HG02588 (cell line): Measurements from ENCODE around the gene ANP32E.
"Not testable (repeated sequence)": the region's sequence is repeated elsewhere in the genome, so short reads cannot be mapped to it uniquely, and the experiment has no call there.

ENCODE experiments used
- ATAC-seq: cut with Tn5 transposase; IDR thresholded peaks from one replicate; pipeline ENCODE4 v1.9.1; 2021; ENCODE audit warnings: mild to moderate bottlenecking, moderate library complexity; ENCODE audit not compliant: unreplicated experiment

Gene ANP32E

DNA sequence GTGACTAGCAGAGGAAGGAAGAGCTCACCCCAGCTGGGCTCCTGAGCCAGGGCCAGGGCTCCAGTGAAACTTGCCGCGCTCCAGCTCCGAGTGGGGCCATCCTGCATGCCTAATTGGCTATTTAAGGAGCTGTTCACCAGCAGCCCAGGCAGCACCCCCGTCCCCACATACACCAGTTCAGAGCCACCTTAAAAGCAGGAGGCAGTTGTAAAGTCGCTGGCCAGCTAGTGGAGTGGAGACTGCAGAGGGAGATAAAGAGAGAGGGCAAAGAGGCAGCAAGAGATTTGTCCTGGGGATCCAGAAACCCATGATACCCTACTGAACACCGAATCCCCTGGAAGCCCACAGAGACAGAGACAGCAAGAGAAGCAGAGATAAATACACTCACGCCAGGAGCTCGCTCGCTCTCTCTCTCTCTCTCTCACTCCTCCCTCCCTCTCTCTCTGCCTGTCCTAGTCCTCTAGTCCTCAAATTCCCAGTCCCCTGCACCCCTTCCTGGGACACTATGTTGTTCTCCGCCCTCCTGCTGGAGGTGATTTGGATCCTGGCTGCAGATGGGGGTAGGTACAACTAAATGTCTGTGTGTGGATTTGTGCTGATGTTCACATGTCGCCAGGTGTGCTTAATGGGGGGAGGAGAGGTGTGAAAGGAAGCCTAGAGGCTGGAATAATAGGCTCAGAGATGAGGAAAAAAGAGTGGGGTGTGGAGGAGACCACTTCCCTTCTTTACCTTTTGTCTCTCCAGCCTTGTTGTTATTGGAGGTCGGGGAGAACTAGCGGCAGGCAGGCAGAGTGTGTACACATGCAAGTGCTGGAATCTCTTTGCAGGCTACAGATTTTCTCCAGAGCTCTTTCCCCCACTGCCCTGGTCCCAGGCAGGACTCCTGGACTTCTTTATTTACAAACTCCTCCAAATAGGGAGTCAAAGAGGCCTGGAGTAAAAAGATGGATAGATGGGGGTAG lies 22.0 kb upstream of the ANP32E start, which contains the start of gene CA14:
Gene CA14 (plus strand): TSS at position 151 of the 962 bp plus-strand sequence. CDS start 355 bp downstream, at position 506.
- ATAC-seq = no peak

DNA sequence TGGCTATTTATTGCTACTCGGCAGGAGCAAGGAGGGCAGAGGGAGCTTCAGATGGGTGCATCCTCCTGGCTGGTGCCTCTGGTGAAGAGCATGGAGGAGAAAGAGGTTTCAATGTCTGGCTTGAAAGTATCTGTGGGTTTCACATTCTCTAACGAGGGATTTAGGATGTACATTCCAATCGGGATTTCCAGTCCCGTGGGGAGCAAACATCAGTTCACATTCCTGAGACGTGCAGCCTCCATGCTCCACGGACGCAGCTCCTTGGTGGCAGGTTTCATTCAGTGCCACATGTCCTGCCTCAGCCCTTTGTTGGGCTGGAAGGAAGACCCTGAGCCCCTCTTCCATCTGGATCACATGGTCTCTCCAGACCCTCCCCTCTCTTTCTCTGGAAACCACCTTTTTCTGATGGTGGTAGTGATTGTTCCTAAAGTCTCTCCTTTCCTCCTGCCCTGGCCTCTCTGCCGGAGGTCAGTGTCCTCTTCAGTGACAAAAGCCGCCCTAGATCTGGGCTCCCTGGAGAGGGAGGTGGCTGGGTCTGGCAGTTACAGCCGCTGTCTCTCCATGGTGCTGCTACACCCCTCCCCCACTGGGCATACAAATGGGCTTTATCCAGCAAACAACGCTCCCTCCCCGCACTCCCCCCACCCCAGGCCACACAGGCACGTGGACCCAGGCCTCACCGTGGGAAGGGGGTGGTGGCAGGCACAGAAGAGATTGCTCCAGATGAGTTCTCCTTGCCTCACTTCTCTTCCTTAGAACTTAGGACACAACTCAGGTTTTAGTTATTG lies 20.8 kb upstream of the ANP32E start:
- ATAC-seq = no peak

DNA sequence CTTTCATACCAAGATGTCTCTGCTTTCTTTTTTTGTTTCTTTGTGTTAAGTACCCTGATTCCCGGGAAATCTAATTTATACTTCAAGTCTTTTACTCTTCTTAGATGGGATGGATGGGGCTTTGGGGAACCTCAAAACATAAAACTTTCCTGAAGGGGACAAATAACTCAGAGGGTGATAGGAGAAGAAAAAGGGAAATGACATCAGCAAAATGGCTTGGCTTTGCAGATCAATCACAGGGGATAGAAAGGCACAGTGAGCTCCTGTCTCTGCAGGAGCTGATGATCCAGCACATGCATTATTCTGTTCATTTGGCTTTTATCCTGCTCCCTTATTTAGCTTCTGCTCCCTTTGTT lies 20.3 kb upstream of the ANP32E start:
- ATAC-seq = no peak

DNA sequence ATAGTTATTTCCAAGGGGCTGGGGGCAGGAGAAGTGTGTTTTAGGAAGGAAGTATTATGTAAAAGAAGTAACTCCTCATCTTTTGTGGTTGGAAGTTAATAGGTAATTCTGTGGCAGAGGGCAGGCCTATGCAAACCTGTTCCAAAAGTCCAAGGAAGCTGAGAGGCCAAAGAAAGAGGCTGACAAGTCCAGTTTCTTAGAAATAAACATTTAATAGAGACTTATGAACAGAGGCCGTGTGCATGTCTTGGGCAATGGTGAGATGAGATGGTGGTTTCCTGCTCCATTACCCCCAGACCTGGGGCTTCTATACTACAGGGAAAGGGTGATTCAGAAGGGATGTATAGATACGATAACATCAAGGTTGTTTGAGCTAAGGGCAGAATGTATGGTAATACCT lies 14.0 kb upstream of the ANP32E start:
- no peak for ATAC-seq

DNA sequence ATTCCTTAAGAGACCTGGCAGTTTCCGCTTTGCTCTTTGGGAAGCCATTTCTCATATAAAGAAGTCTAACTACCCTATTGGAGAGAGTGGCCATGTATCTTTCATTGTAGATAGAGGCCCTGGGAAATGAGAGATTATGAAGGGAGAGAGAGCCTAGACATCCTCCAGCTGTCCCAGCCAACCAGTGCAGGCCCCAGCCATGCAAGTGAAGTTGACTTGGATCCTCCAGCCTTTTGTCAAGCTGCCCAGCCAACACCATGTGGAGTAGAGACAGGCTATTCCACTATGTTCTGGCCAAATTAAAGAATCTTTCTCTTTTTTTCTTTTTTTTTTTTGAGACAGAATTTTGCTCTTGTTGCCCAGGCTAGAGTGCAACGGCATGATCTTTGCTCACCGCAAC lies 7.1 kb upstream of the ANP32E start:
- no peak for ATAC-seq

DNA sequence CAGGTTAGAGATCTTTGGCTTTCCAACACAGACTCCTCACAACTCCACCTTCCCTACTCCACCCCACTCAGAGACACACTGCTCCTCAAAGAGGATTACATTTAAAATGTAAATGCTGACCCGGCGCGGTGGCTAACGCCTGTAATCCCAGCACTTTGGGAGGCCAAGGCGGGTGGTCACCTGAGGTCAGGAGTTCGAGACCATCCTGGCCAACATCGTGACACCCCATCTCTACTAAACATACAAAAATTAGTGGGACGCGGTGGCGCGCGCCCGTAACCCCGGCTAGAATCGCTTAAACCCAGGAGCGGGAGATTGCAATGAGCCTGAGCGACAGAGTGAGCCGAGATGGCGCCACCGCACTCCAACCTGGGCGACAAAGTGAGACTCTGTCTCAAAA lies 1.8 kb upstream of the ANP32E start:
- ATAC-seq = no peak

DNA sequence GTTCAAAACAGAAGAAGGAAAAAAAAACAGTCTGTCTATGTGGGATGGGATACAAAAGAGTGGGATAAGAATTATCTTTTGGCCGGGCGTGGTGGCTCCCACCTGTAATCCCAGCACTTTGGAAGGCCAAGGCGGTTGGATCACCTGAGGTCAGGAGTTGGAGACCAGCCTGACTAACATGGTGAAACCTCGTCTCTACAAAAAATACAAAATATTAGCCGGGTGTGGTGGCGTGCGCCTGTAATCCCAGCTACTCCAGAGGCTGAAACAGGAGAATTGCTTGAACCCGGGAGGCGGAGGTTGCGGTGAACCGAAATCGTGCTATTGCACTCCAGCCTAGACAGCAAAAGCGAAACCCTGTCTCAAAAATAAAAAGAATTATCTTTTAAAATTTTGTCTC lies 1.3 kb upstream of the ANP32E start:
- not testable (repeated sequence) for ATAC-seq

DNA sequence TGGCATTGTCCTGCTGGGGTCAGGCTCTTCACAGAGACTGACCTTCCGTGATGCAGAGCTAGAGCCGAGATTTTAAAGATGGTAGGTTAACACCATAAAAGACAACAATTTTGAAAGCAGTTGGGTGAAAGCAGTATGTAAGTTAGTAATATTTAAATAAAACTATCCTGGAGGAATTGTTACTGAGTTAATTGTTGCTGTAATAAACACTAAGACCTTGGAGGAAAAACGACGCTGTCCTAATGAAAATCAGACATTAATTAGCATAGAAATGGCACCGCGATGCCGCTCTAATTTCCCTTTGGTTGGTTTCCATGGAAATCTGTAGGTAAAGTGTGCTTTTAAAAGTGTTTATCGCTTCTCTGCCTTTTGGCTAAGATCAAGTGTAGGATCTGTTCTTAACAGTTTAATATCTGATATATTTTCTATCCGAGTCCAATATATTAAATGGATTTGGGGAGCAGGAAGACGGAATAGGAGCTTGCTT lies 745 bp upstream of the ANP32E start:
- ATAC-seq = no peak

DNA sequence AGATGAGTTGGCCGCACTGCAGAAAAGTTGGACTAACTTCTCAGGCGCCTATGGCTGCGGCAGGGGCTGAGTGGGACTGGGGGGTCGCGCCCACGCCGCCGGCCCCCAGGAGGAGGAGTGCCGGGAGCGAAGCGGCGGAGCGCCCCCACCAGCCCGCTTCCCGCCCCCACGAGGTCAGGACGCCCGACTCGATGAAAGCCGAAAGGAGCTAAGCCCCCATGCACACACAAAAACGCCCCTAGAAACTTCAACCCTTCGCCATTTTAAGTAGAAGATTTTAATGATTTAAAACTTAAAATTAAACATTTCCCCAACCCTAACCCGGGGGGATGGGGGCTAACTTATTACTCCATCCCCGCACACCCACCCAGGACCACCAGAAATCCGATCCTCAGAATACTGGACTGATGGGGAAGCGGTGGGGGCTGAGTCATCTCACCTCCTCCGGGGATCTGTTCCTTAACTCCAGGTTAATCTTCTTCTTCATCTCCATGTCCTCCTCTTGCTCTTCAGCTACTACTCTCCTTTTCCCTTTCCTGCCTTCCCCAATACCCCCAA lies 539 bp downstream of the ANP32E start:
- ATAC-seq = peak; percentile 2

DNA sequence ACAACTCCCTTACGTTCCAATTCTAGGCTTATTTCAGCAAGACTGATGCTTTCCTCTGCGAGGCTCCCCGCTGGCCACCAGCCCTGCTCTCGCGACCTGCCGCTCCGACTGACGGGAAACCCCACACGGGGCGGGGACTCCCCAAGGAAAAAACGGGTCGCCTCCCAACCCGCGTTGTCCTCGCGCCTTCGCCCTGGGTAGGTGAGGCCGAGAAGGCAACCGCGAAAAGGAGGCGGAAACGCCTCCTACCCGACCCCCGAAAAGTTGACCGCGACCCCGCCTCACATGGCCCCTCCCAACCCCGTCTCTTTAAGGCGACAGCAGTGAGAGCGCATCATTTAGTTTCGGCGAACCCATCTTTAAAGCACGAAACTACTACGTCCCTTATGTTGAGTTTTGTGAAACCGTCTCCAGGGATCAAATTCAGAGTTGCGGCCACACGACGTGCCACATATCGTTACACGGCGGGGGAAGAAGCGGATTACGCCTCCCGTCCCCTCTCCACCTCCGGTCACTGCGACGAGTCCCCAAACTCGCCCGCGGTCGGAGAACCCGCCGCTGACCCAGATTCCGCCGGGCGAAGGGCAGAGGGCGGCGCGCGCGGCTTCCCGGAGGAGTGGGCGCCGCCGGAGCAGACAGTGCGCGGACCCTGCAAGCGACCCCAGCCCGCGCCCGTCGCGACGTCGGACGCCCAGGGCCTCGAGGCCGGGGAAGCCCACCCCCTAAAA lies 1.2 kb downstream of the ANP32E start:
- peak; percentile 48 for ATAC-seq

DNA sequence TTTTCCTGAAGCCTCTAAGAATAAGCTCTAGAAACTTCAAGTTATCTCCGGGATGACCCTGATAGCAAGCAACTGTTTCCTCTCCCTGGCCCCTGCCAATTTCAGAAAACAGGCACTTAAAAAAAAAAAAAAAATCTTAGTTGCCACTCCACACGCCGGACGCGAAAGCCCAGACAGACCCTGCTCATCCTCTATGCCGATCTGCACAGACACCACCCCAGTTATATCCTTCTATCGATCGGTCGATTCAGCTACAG lies 1.7 kb downstream of the ANP32E start:
- no peak for ATAC-seq

DNA sequence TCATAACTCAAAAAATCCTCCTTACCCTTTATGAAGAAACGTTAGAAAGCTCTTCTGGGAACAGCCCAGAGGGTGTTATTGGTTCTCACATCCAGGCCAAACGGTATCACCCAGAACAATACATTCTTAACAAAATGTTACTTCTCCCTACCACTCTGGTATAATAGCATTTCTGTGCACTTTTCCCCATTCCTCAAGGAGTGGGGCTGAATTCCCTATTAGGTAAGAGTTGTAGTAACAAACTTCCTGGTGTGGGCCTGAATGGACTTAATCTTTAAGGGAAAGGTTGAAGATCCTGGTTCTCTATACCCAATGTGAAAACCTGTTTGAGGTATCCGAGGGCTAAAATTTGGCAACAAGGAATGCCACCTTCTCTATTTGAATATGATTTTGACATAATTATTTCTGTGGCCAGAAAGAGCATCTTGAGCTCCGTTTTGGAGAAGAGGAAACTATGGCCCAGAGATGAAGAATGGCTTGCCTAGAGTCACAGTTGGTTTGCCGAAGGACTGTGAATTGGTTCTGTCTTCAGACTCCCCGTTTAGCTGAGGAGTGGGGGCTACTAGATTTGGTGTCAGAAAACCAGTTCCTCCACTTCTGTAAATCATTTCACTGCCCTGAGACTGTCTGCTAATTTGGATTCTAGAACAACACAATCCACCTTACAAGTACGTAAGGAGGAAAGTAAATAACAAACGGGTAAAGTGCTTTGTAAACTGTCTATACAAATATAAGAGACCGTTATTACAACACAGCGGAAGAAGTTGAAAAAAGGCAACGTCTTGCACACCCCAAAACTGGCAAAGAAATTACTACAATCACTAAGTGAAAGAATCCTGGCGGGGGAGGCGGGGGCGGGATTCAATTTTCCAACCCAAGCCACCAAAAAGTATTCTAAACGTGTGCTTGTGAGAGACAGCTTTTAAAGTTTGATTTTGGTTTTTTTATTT lies 2.3 kb downstream of the ANP32E start:
- no peak for ATAC-seq

DNA sequence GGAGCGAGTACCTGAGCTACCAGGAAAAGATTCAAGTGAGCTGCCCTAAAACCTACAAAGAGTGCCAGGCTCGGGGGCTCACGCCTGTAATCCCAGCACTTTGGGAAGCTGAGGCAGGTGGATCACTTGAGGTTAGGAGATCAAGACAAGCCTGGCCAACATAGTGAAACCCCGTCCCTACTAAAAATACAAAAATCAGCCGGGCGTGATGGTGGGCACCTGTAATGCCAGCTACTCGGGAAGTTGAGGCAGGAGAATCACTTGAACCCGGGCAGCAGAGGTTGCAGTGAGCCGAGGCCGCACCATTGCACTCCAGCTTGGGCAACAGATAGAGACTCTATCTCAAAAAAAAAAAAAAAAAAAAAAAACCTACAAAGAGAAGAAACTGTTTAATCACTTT lies 3.0 kb downstream of the ANP32E start:
- ATAC-seq = not testable (repeated sequence)

DNA sequence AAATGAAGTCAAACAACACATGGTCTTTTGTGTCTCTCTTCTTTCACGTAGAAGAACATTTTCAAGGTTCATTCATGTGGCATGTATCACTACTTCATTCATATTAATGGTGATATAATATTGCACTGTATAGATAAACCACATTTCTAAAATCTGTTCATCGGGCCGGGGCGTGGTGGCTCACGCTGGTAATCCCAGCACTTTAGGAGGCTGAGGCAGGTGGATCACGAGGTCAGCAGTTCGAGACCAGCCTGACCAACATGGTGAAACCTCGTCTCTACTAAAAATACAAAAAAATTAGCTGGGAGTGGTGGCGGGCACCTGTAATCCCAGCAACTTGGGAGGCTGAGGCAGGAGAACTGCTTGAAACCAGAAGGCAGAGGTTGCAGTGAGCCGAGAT lies 7.7 kb downstream of the ANP32E start:
- ATAC-seq = not testable (repeated sequence)

DNA sequence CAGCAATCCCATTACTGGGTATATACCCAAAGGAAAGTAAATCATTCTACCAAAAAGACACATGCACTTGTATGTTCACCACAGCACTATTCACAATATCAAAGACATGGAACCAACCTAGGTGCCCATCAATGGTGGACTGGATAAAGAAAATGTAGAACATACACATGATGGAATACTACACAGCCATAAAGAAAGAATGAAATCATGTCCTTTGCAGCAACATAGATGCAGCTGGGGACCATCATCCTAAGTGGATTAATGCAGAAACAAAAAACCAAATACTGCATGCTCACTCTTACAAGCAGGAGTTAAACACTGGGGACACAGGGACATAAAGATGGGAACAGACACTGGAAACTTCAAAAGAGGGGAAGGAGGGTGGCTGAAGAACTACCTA lies 8.7 kb downstream of the ANP32E start:
- ATAC-seq = no peak

DNA sequence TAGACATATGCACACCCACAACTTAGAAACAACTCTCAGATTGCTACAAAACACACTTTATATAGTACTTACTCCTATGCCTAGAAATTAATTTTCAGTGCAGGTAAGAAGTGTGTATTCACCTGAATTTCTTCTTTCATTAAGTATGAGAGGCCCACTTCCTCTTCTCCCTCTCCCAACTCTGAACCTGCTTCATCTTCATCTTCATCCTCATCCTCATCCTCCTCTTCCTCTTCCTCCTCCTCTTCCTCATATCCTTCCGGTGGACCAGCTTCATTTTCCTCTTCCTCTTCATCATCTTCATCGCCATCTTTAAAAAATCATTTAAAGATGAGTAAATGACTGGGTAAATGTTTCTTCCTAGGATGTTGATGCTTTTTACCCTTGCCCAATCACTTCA lies 9.4 kb downstream of the ANP32E start:
- no peak for ATAC-seq

DNA sequence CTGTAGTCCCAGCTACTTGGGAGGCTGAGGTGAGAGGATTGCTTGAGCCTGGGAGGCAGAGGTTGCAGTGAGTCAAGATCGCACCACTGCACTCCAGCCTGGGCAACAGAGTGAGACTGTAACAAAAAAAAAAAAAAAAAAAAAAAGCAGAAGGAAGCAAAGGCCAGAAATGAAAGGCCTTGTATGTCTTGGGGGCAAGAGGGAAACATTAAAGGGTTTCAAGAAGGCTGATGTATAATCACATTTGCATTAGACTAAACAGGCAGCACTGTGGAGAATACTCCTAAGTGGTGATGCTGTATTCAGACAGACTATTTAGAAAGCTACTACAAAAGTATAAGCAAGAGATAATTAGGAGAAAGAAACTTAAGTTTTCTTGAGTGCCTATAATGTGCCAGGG lies 10.4 kb downstream of the ANP32E start:
- ATAC-seq = no peak

DNA sequence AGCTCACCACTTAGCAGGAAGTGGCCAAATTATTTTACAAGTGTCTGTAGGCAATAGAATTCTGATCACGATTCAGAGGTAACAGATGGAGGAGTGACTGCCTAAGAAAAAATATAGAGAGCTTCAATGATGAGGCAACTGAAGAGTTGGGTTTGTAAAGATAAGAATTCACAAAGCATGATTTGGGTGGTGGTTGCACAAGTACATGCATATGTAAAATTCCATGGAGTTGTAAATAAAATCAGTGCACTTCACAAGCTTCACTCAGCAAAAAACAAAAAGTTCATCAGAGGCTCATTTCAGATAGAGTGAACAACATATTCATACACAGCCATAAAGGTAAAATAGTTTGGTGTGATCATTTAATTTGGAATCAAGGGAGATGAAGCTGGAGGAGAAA lies 10.9 kb downstream of the ANP32E start:
- no peak for ATAC-seq

DNA sequence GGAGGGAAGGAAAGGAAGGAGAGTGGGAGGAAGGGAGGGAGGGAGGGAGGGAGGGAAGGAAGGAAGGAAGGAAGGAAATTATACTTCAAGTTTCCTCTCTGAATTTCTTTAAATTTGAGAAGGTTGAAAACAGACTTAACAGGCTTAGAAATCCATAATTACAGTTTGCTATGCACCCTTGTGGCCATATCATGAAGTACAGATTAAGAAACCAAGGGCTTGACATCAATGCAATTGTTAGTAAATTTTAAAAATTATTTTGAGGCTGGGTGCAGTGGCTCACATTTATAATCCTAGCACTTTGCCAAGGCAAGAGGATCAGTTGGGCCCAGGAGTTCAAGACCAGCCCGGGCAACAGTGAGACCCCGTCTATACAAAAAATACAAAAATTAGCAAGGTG lies 14.4 kb downstream of the ANP32E start:
- ATAC-seq = no peak

DNA sequence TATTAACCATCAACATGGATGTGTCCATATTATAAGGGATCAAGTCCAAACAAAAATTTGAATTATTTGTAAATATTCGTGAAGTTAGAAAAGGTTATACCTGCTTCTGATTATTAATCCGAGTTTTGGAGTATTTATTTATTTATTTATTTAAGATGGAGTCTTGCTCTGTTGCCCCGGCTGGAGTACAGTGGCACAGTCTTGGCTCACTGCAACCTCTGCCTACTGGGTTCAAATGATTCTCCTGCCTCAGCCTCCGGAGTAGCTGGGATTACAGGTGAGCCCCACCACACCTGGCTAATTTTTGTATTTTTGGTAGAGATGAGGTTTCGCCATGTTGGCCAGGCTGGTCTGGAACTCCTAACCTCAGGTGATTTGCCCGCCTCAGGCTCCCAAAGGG lies 20.1 kb downstream of the ANP32E start:
- ATAC-seq = not testable (repeated sequence)
